ENCODE data around the gene CRY1. TPM values are rescaled to one million over a fixed set of nuclear protein-coding genes. Genes with fewer than 3 reads are reported as not detected.

Gene CRY1
- polyA plus RNA-seq, 1 donor (not counting 4 experiments of a cell fraction or from before 2014, with no cell fraction given): 10.0 TPM

DNA sequence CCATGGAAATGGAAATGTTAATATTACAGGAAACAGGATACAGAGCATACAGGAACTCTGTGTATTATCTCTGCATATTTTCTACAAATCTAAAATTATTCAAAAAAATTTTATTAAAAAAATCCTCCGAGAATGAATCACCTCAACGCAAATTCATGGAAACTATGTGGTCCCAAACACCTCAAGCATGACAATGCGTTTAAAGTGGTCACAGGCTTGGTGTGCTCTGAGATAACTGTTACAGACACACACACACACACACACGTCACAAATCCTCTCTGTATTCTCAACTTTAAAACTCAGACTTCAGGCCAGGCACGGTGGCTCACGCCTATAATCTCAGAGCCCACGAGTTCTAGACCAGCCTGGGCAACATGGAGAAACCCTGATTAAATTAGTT, 61.1 kb downstream of the CRY1 start:
- DNase-seq (ENCODE audit: low read depth, low spot score): no peak
- no peak for TF ChIP-seq EZH2 (IDR thresholded peaks at IDR 0.05; ENCODE audit: low read length)
- TF ChIP-seq, protein P1, sequence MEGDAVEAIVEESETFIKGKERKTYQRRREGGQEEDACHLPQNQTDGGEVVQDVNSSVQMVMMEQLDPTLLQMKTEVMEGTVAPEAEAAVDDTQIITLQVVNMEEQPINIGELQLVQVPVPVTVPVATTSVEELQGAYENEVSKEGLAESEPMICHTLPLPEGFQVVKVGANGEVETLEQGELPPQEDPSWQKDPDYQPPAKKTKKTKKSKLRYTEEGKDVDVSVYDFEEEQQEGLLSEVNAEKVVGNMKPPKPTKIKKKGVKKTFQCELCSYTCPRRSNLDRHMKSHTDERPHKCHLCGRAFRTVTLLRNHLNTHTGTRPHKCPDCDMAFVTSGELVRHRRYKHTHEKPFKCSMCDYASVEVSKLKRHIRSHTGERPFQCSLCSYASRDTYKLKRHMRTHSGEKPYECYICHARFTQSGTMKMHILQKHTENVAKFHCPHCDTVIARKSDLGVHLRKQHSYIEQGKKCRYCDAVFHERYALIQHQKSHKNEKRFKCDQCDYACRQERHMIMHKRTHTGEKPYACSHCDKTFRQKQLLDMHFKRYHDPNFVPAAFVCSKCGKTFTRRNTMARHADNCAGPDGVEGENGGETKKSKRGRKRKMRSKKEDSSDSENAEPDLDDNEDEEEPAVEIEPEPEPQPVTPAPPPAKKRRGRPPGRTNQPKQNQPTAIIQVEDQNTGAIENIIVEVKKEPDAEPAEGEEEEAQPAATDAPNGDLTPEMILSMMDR (optimal IDR thresholded peaks at IDR 0.05 in 1 of 3, IDR thresholded peaks at IDR 0.05 in 1 of 3, conservative IDR thresholded peaks at IDR 0.05 in 1 of 3; ENCODE audit: extremely low read depth in 1 of 3, insufficient read depth in 2 of 3, low read length in 3 of 3): no peak
- no peak for FAIRE-seq
- Histone ChIP-seq H4K20me1 (ENCODE audit: control insufficient read depth, extremely low read depth, insufficient read depth, low read length) (no peaks in the 10 kb centered on the region), H3K4me2 (ENCODE audit: control insufficient read depth, extremely low read depth, insufficient read depth, low read depth, low read length) (no peak overlapping the region), H3K9ac (ENCODE audit: control insufficient read depth, extremely low read depth, insufficient read depth, low read length) (no peak overlapping the region), H3K9me1 (ENCODE audit: control insufficient read depth, extremely low read depth, insufficient read depth, low read length) (no peaks in the 10 kb centered on the region), H3K36me3 (ENCODE audit: control insufficient read depth in 2 of 2, extremely low read depth in 1 of 2, insufficient read depth in 2 of 2, low read length in 2 of 2) (no peaks in the 10 kb centered on the region), H3K4me1 (ENCODE audit: control insufficient read depth, extremely low read depth, insufficient read depth, low read length) (peaks cover 7% of the 10 kb centered on the region), H3K27ac (ENCODE audit: control insufficient read depth, insufficient read depth, low read length) (no peak overlapping the region), H3K79me2 (ENCODE audit: control insufficient read depth, insufficient read depth, low read length) (no peaks in the 10 kb centered on the region), H2AFZ (ENCODE audit: control insufficient read depth, low read length) (no peak overlapping the region), H3K4me3 (ENCODE audit: control insufficient read depth in 2 of 3, extremely low read depth in 1 of 3, insufficient read depth in 2 of 3, low read depth in 1 of 3, low read length in 3 of 3) (no peak overlapping the region), H3K27me3 (ENCODE audit: control insufficient read depth, extremely low read depth, insufficient read depth, low read length) (no peaks in the 10 kb centered on the region), H3K9me3 (ENCODE audit: control insufficient read depth, low read depth, low read length) (no peaks in the 10 kb centered on the region)
- dilution Hi-C loops (cut with MboI; ENCODE audit: extremely low pct_ligation_motif_present, low sequenced_read_pairs): no loop called here

DNA sequence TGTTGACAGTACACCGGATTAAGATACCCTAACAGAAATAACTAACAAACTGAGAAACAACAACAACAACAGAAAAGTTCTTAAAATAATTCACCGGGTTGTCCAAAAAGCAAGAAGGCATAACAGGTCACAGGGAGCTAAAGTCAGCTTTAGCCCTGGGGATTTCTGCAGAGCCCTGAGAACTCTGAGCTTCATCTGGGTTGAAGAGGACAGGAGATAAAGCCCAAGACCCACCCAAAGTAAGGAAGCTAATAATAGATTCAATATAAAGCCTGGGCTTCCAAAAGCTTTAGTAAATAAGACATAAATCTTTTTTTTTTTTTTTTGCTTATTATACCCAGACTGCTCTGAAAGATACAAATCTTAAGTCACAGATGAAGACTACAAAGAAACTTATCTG, 62.3 kb downstream of the CRY1 start:
- Histone ChIP-seq H3K9ac (ENCODE audit: control insufficient read depth, extremely low read depth, insufficient read depth, low read length) (no peak overlapping the region), H3K27ac (ENCODE audit: control insufficient read depth, insufficient read depth, low read length) (no peak overlapping the region), H3K79me2 (ENCODE audit: control insufficient read depth, insufficient read depth, low read length) (no peaks in the 10 kb centered on the region), H4K20me1 (ENCODE audit: control insufficient read depth, extremely low read depth, insufficient read depth, low read length) (no peaks in the 10 kb centered on the region), H3K27me3 (ENCODE audit: control insufficient read depth, extremely low read depth, insufficient read depth, low read length) (no peaks in the 10 kb centered on the region), H2AFZ (ENCODE audit: control insufficient read depth, low read length) (no peak overlapping the region), H3K36me3 (ENCODE audit: control insufficient read depth in 2 of 2, extremely low read depth in 1 of 2, insufficient read depth in 2 of 2, low read length in 2 of 2) (no peaks in the 10 kb centered on the region), H3K4me1 (ENCODE audit: control insufficient read depth, extremely low read depth, insufficient read depth, low read length) (peaks cover 16% of the 10 kb centered on the region), H3K9me1 (ENCODE audit: control insufficient read depth, extremely low read depth, insufficient read depth, low read length) (no peaks in the 10 kb centered on the region), H3K9me3 (ENCODE audit: control insufficient read depth, low read depth, low read length) (no peaks in the 10 kb centered on the region), H3K4me2 (ENCODE audit: control insufficient read depth, extremely low read depth, insufficient read depth, low read depth, low read length) (no peak overlapping the region), H3K4me3 (ENCODE audit: control insufficient read depth in 2 of 3, extremely low read depth in 1 of 3, insufficient read depth in 2 of 3, low read depth in 1 of 3, low read length in 3 of 3) (no peak overlapping the region)
- TF ChIP-seq EZH2 (IDR thresholded peaks at IDR 0.05; ENCODE audit: low read length): no peak
- TF ChIP-seq, protein P1 (optimal IDR thresholded peaks at IDR 0.05 in 1 of 3, IDR thresholded peaks at IDR 0.05 in 1 of 3, conservative IDR thresholded peaks at IDR 0.05 in 1 of 3; ENCODE audit: extremely low read depth in 1 of 3, insufficient read depth in 2 of 3, low read length in 3 of 3): no peak
- dilution Hi-C loops (cut with MboI; ENCODE audit: extremely low pct_ligation_motif_present, low sequenced_read_pairs): no loop called here
- FAIRE-seq (no peak), DNase-seq (ENCODE audit: low read depth, low spot score) (no peak)
